Ovary (tissue), 3 donors: Measurements from ENCODE around the gene TMEM45A.

Experiments used
- CTCF ChIP-seq, 3 donors: fragments of 450-650 bp in 2 of 3; fragments of 200-600 bp in 1 of 3; IDR thresholded peaks; one replicate each; pipeline versions ENCODE4 v1.5.1 to v1.8.0; 2016 to 2022; ENCODE audit warnings: antibody characterized with exemption in 3 of 3, mild to moderate bottlenecking in 1 of 3
- EP300 ChIP-seq: sonication (generic); formaldehyde crosslinking; IDR thresholded peaks from one replicate; pipeline ENCODE4 v1.6.1; 2017; ENCODE audit warnings: antibody characterized with exemption
- POLR2A ChIP-seq: fragments of 450-650 bp; IDR thresholded peaks from one replicate; pipeline ENCODE4 v1.6.1; 2017; ENCODE audit warnings: antibody characterized with exemption, mild to moderate bottlenecking, moderate library complexity
- donor health status: DM: no; HTN: no; CAD: no.

DNA sequence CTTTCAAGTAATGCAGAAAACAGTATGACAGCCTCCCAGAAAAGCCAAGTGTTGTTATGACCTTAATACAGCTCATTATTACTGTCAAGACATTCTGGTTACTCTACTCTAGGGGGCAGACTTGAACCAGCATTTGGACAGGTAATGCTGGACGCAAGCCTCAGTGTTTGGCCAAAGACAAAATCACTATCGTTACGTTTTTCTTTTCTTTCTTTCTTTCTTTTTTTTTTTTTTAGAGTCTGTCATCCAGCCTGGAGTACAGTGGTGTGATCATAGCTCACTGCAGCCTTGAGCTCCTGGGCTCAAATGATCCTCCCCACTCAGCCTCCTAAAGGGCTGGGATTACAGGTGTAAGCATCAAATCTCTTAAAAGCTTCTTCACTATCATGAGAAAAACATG, 29.4 kb upstream of the TMEM45A start:
- TF ChIP-seq CTCF (IDR thresholded peaks at IDR 0.05), result peak; percentile 16 to 35 (median 32)
- TF ChIP-seq POLR2A, result no peak
- TF ChIP-seq EP300, result no peak
